Glutamatergic neuron (in vitro differentiated cells): ENCODE data around the gene TRAF3IP1. TPM values are rescaled to one million over a fixed set of nuclear protein-coding genes. Genes with fewer than 3 reads are reported as not detected.
"Not testable (repeated sequence)": the region's sequence is repeated elsewhere in the genome, so short reads cannot be mapped to it uniquely, and the experiment has no call there.

ENCODE experiments used
- DNase-seq: peaks from one replicate; pipeline ENCODE4 v3.0.0; 2022
- H3K27ac Mint-ChIP-seq: one replicate; pipeline ENCODE4 v1.8.0; 2020; ENCODE audit warnings: mild to moderate bottlenecking, mixed read lengths, inconsistent platforms; ENCODE audit not compliant: unreplicated experiment
- H3K27me3 Mint-ChIP-seq: one replicate; pipeline ENCODE4 v1.8.0; 2020; ENCODE audit warnings: mild to moderate bottlenecking, moderate library complexity, mixed read lengths, inconsistent platforms; ENCODE audit not compliant: unreplicated experiment
- H3K36me3 Mint-ChIP-seq: one replicate; pipeline ENCODE4 v1.8.0; 2020; ENCODE audit warnings: mild to moderate bottlenecking, mixed read lengths, inconsistent platforms; ENCODE audit not compliant: unreplicated experiment
- H3K4me1 Mint-ChIP-seq: one replicate; pipeline ENCODE4 v1.8.0; 2020; ENCODE audit warnings: mild to moderate bottlenecking, low read depth, mixed read lengths, inconsistent platforms; ENCODE audit not compliant: unreplicated experiment
- H3K4me3 Mint-ChIP-seq: one replicate; pipeline ENCODE4 v1.8.0; 2020; ENCODE audit warnings: mild to moderate bottlenecking, mixed read lengths, inconsistent platforms; ENCODE audit not compliant: unreplicated experiment
- H3K9me3 Mint-ChIP-seq: one replicate; pipeline ENCODE4 v1.8.0; 2020; ENCODE audit warnings: mild to moderate bottlenecking, moderate library complexity, mixed read lengths, inconsistent platforms; ENCODE audit not compliant: unreplicated experiment
- CTCF ChIP-seq: fragments of 200-600 bp; sonication (generic); IDR thresholded peaks from one replicate; pipeline ENCODE4 v1.5.0; 2021; ENCODE audit not compliant: partially characterized antibody, unreplicated experiment
- long read RNA-seq: library from polyadenylated mRNA; unstranded; transcript quantifications from one replicate; pipeline ENCODE4 v2.0.0, GENCODE V29; 2020; ENCODE audit not compliant: unreplicated experiment
- total RNA-seq: library from RNA; stranded (reverse); fragmentation: NEBNext Ultra II Directional; extraction: Animal tissue kit (Norgen Biotek cat#: 25700); gene quantifications from one replicate; pipeline ENCODE4 v1.2.1, GENCODE V29; 2021; ENCODE audit not compliant: unreplicated experiment

Gene TRAF3IP1, protein sequence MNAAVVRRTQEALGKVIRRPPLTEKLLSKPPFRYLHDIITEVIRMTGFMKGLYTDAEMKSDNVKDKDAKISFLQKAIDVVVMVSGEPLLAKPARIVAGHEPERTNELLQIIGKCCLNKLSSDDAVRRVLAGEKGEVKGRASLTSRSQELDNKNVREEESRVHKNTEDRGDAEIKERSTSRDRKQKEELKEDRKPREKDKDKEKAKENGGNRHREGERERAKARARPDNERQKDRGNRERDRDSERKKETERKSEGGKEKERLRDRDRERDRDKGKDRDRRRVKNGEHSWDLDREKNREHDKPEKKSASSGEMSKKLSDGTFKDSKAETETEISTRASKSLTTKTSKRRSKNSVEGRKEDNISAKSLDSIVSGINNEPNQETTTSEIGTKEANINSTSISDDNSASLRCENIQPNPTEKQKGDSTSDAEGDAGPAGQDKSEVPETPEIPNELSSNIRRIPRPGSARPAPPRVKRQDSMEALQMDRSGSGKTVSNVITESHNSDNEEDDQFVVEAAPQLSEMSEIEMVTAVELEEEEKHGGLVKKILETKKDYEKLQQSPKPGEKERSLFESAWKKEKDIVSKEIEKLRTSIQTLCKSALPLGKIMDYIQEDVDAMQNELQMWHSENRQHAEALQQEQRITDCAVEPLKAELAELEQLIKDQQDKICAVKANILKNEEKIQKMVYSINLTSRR
- total RNA-seq = 10.3 TPM
- long read RNA-seq = 0 reads

GRCh38 chr2:238320246-238320647, at the start of gene TRAF3IP1:
TRAF3IP1 (plus strand) TSS chr2:238320518; CDS start chr2:238320663, 145 bp downstream.
- Mint-ChIP-seq H3K27me3 (peaks cover 4% of the 10 kb centered on the region), H3K4me3 (peak within 1 kb of the TSS; percentile 87), H3K4me1 (peaks cover 7% of the 10 kb centered on the region), H3K9me3 (peaks cover 2% of the 10 kb centered on the region), H3K36me3 (no peaks in the 10 kb centered on the region), H3K27ac (no peak within 1 kb of the TSS)
- peak; percentile 93 for DNase-seq
- no peak for TF ChIP-seq CTCF

- DNase-seq = peak; percentile 9
- Mint-ChIP-seq H3K4me3 (no peak overlapping the region), H3K4me1 (no peaks in the 10 kb centered on the region), H3K27ac (no peak overlapping the region), H3K36me3 (peaks cover 3% of the 10 kb centered on the region), H3K9me3 (peaks cover 5% of the 10 kb centered on the region), H3K27me3 (peaks cover 5% of the 10 kb centered on the region)
- no peak for TF ChIP-seq CTCF
These were observed 49.7 kb upstream of the TRAF3IP1 start for GRCh38 chr2:238270606-238271005.

DNA sequence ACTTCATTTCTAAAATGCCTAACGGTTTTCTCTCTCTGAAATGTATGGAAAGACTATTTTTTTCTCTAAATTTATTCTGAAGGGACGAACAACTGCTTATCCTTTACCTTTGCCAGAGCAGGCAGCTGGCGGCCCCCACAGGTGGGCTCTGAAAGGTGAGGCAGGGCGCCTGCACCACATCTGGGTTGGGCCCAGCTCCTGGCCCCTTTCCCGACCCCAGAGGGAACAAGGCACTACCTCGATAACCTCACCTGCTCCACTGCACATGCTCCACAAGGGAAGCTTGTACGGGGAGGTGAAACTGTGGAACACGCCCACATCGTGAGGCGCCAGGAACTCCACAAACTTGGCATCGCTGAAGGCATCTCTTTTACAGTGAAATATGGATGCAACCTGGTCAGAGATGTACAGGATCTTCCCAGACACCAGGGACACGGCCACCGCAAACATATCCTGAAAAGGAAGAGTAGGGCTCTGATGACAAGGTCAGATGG, 49.2 kb upstream of the TRAF3IP1 start:
- no peak overlapping the region for H3K4me3 Mint-ChIP-seq
- peaks cover 5% of the 10 kb centered on the region for H3K27me3 Mint-ChIP-seq
- no peak overlapping the region for H3K27ac Mint-ChIP-seq
- H3K4me1 Mint-ChIP-seq = no peaks in the 10 kb centered on the region
- peak; percentile 8 for DNase-seq
- peaks cover 5% of the 10 kb centered on the region for H3K9me3 Mint-ChIP-seq
- peaks cover 3% of the 10 kb centered on the region for H3K36me3 Mint-ChIP-seq
- TF ChIP-seq CTCF = no peak

- not testable (repeated sequence) for H3K27ac Mint-ChIP-seq, H3K27me3 Mint-ChIP-seq
These were observed 48.6 kb upstream of the TRAF3IP1 start for GRCh38 chr2:238271686-238272085.

DNA sequence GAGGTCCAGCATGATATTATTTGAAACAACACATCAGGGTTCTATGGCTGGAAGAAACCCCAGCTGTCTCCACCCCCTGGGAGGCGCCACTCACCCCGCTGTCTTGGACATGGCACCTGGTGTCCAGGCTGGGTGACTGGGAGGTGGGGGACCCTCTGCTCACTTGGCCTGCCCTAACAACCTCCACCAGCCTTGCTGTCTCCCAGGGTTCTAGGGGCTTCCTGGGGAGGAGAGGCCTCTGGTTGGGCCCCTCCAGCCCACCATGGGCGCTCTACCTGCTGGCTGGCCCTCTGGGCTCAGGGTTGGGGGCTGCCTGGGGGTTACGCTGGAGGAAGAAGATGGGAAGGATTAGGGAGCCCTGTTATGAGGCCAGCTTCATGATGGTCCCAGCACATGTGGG, 48.2 kb upstream of the TRAF3IP1 start:
- H3K27ac Mint-ChIP-seq = no peak overlapping the region
- no peak overlapping the region for H3K4me3 Mint-ChIP-seq
- peaks cover 9% of the 10 kb centered on the region for H3K36me3 Mint-ChIP-seq
- DNase-seq = peak; percentile 10
- no peaks in the 10 kb centered on the region for H3K4me1 Mint-ChIP-seq
- H3K27me3 Mint-ChIP-seq = peaks cover 5% of the 10 kb centered on the region
- TF ChIP-seq CTCF = no peak
- peaks cover 2% of the 10 kb centered on the region for H3K9me3 Mint-ChIP-seq

More at GRCh38 chr2:238271686-238272085, 48.6 kb upstream of the TRAF3IP1 start:
- H3K9me3 Mint-ChIP-seq, H3K36me3 Mint-ChIP-seq, H3K4me3 Mint-ChIP-seq, H3K4me1 Mint-ChIP-seq: not testable (repeated sequence)
- peak; percentile 8 for DNase-seq

DNA sequence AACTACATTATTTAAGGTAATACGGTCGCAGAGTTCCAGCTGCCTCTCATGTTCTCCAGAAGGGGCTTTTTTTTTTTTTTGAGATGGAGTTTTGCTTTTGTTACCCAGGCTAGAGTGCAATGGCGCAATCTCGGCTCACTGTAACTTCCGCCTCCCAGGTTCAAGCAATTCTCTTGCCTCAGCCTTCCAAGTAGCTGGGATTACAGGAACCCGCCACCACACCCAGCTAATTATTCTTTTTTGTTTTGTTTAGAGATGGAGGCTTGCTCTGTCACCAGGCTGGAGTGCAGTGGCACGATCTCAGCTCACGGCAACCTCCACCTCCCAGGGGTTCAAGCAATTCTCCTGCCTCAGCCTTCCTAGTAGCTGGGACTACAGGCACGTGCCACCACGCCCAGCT, 46.9 kb upstream of the TRAF3IP1 start:
- not testable (repeated sequence) for H3K4me3 Mint-ChIP-seq, DNase-seq, H3K4me1 Mint-ChIP-seq, H3K27ac Mint-ChIP-seq, H3K27me3 Mint-ChIP-seq, H3K36me3 Mint-ChIP-seq, H3K9me3 Mint-ChIP-seq
